ENCODE results near the gene FXYD6.

The FXYD6 gene

DNA sequence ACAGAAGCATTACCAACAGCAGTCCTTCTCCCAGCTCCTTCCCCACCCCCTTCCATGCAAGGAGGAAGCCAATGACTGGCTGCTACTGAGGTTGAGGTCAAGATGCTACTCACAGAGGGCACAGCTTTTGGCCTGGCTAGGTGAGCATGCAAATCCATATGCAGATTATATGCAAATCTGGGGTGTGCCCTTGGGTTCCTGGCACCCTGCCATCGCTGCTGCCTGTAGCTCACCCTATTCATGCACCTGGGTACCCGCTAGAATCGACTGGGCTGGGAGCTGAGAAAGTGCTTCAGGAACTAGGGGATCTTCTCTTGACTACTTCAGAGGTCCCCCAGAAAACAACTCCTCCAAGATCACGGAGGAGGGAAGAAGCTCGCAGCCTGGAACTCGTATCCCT lies 83.5 kb downstream of the FXYD6 start:
- DNase-seq (ENCODE audit: low read depth in 2 of 2), result no peak

DNA sequence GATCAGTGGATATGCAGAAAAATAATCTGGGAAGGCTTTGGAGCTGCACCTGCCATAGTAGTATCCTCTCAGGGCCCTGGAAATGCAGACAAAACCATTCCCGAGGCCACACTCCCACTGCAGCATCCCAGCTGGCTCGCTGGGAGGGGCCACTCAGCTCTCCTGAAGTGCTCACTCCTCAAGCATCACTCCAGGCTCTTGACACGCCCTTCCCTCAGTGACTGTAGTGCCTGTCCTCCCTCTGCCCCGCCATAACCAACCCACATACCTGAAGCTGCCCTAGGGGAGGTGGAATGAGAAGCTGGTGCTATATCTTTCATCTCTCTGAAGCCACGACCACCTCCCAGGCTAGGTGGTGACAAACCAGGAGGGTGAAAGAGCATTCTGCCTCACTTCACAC lies 84.2 kb downstream of the FXYD6 start:
- DNase-seq (ENCODE audit: low read depth in 2 of 2), result no peak

DNA sequence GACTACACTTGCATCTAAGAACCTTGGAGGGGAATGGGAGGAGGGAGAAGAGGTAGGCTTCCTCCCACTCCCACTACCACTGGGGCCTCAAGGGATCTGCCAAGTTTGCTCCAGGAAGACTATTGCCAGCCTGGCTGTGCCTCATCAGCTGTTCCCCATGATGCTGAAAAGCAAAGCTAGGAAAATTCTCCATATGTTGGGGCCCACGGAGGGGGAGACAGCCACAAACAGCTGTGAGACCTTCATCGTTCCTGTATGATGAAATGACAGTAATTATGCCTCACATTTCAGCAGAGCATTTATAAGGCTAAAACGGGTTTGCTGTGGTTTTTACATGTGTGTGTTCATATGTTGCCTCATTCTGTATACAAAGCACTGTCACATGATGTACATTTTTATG lies 86.2 kb downstream of the FXYD6 start:
- DNase-seq (ENCODE audit: low read depth in 2 of 2), result no peak

DNA sequence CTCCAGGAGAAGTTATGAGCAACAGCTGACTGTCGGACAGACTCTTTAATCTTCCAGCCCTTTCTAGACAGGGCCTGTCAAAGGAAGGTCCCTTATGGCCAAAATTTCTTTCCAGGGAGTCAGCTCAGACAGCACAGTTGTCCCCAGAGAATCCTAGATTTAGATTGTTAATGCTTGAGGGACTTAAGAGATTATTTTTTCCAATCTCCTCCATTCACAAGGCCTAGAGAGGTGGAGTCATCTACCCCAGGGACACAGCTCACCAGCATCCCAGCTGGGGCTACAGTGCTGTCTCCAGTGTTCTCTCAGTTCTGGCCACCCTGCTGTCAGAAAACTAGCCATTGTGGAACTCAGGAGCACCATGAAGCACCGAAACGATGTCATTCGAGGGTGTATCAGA lies 87.2 kb downstream of the FXYD6 start:
- no peak for DNase-seq (ENCODE audit: low read depth in 2 of 2)

Measured in fibroblast of skin of left quadriceps (primary cell).